MCF 10A (cell line): Measurements from ENCODE around the gene LIG4. TPM values are rescaled to one million over a fixed set of nuclear protein-coding genes. Genes with fewer than 3 reads are reported as not detected.
A peak's percentile ranks its signal among the peaks of the same experiment; 100 is the strongest.

Source experiments
- BruUV-seq: library from RNA; stranded (reverse); fragments of 400-500 nt; replicated peaks from 2 replicates; lab custom pipeline; 2021; lab: Mats Ljungman, UMichigan
- CTCF ChIA-PET: fragments of 300-600 bp; sonication (Branson Sonifier 250); formaldehyde crosslinking; extraction: SDS; loops from one replicate; lab custom pipeline; 2021; ENCODE audit warnings: antibody characterized with exemption, inconsistent platforms; lab: Yijun Ruan, JAX
- POLR2A ChIA-PET: fragments of 300-600, 350-650 bp; sonication (Branson Sonifier 250); formaldehyde crosslinking; extraction: SDS; loops from one replicate; lab custom pipeline; 2020; ENCODE audit warnings: antibody characterized with exemption, inconsistent platforms; lab: Yijun Ruan, JAX
- DNase-seq: peaks from one replicate; pipeline ENCODE4 v3.0.0-alpha.2; 2018; ENCODE audit not compliant: unreplicated experiment
- H3K27ac Mint-ChIP-seq: one replicate; pipeline ENCODE4 v1.8.0; 2022; ENCODE audit warnings: mild to moderate bottlenecking, low read depth, mixed read lengths; ENCODE audit not compliant: unreplicated experiment
- H3K27me3 Mint-ChIP-seq: one replicate; pipeline ENCODE4 v1.8.0; 2022; ENCODE audit warnings: mixed read lengths; ENCODE audit not compliant: insufficient read depth, unreplicated experiment
- H3K36me3 Mint-ChIP-seq: one replicate; pipeline ENCODE4 v1.8.0; 2022; ENCODE audit warnings: mild to moderate bottlenecking, moderate library complexity, mixed read lengths; ENCODE audit not compliant: insufficient read depth, unreplicated experiment
- H3K4me1 Mint-ChIP-seq: one replicate; pipeline ENCODE4 v1.8.0; 2022; ENCODE audit warnings: mixed read lengths; ENCODE audit not compliant: insufficient read depth, unreplicated experiment
- H3K4me3 Mint-ChIP-seq: one replicate; pipeline ENCODE4 v1.8.0; 2022; ENCODE audit warnings: mild to moderate bottlenecking, moderate library complexity, mixed read lengths; ENCODE audit not compliant: unreplicated experiment
- H3K9me3 Mint-ChIP-seq: one replicate; pipeline ENCODE4 v1.8.0; 2022; ENCODE audit warnings: mixed read lengths; ENCODE audit not compliant: unreplicated experiment
- intact Hi-C: fragments of 100-400 bp; cut with micrococcal nuclease; formaldehyde crosslinking; loops from 2 replicates; pipeline ENCODE4 v1.14.1; 2022
- total RNA-seq: library from RNA; stranded (reverse); gene quantifications from 2 replicates; pipeline ENCODE4 v1.2.3, GENCODE V29; 2022
- TF ChIP-seq, protein P1 (sequence below): fragments of 200-600 bp; IDR thresholded peaks from one replicate; pipeline ENCODE4 v1.8.0; 2022; ENCODE audit warnings: antibody characterized with exemption, mild to moderate bottlenecking; ENCODE audit not compliant: unreplicated experiment

Gene LIG4
- total RNA-seq, 1 experiment from 2014 or later, result 17.7 TPM

DNA sequence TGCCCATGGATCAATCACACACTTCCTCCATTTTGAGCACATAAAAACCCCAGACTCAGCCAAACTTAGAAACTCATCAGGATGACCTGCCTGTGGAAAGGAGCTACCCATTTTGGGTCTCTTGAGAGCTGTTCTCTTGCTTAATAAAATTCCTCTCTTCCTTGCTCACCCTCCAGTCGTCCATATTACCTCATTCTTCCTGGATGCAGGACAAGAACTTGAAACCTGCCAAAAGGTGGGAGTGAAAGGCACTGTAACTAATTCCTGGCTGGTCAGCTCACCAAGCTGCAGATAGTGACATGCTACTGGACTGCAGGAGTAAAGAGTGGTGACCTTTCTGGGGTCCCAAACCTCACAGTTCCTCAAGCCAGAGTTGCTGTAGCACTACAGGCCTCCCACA, 20.2 kb downstream of the LIG4 start:
- Mint-ChIP-seq H3K4me1 (peaks cover 6% of the 10 kb centered on the region), H3K9me3 (peaks cover 18% of the 10 kb centered on the region), H3K4me3 (no peak overlapping the region), H3K27me3 (no peaks in the 10 kb centered on the region), H3K36me3 (no peaks in the 10 kb centered on the region), H3K27ac (no peak overlapping the region)
- TF ChIP-seq, protein P1, sequence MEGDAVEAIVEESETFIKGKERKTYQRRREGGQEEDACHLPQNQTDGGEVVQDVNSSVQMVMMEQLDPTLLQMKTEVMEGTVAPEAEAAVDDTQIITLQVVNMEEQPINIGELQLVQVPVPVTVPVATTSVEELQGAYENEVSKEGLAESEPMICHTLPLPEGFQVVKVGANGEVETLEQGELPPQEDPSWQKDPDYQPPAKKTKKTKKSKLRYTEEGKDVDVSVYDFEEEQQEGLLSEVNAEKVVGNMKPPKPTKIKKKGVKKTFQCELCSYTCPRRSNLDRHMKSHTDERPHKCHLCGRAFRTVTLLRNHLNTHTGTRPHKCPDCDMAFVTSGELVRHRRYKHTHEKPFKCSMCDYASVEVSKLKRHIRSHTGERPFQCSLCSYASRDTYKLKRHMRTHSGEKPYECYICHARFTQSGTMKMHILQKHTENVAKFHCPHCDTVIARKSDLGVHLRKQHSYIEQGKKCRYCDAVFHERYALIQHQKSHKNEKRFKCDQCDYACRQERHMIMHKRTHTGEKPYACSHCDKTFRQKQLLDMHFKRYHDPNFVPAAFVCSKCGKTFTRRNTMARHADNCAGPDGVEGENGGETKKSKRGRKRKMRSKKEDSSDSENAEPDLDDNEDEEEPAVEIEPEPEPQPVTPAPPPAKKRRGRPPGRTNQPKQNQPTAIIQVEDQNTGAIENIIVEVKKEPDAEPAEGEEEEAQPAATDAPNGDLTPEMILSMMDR, result no peak
- intact Hi-C loops, result no loop called here
- ChIA-PET CTCF (interaction anchor here (1.0 kb wide), 1 partner anchor 989 kb away, joined by 5 read pairs; no protein-coding TSS in a partner anchor), POLR2A (no interaction called here)
- no TSS peak for BruUV-seq
- peak; percentile 7 for DNase-seq

DNA sequence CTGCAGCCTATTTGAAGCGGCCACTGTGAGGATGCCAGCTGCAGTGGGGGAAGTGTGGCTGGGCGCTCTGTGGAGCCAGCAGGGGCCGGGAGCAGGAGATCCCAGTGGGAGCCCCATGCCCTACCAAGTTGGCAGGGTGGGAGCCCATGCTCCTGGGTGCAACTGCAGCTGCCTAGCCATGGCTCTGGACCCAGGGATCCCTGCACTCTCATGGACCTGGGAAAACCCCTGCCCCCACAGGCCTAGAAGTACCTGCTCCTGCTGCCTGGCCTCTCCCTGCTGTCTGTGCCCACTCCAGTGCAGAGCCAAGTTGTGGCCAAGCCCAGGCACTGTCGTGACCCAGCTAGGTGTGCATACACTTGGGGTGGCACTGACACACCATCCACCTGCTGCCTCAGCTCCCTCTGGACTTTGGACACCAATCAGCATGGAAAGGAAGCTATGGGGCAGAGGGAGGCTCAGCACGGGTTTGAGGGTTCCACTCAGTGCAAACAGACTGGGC, 20.9 kb downstream of the LIG4 start:
- no TSS peak for BruUV-seq
- ChIA-PET POLR2A (interaction anchor here (0.7 kb wide), 1 partner anchor 19 kb away, joined by 3 read pairs; no protein-coding TSS in a partner anchor), CTCF (no interaction called here)
- no peak overlapping the region for H3K27ac Mint-ChIP-seq
- DNase-seq, result no peak
- H3K27me3 Mint-ChIP-seq, result no peaks in the 10 kb centered on the region
- H3K4me3 Mint-ChIP-seq, result no peak overlapping the region
- H3K36me3 Mint-ChIP-seq, result no peaks in the 10 kb centered on the region
- intact Hi-C loops, result no loop called here
- TF ChIP-seq, protein P1, result no peak
- H3K4me1 Mint-ChIP-seq, result peaks cover 6% of the 10 kb centered on the region
- H3K9me3 Mint-ChIP-seq, result peaks cover 18% of the 10 kb centered on the region

- no peak for DNase-seq
- ChIA-PET CTCF (no interaction called here), POLR2A (interaction anchor here (0.7 to 0.8 kb wide), 2 partner anchors 18 to 25 kb away, joined by 3 read pairs; partner anchors contain the start of gene ABHD13)
- TF ChIP-seq, protein P1, result no peak
- BruUV-seq, result no TSS peak
- intact Hi-C loops, result no loop called here
- Mint-ChIP-seq H3K27ac (no peak overlapping the region), H3K27me3 (no peaks in the 10 kb centered on the region), H3K36me3 (no peaks in the 10 kb centered on the region), H3K9me3 (peaks cover 18% of the 10 kb centered on the region), H3K4me1 (peaks cover 6% of the 10 kb centered on the region), H3K4me3 (no peak overlapping the region)
Measured at GRCh38 chr13:108193806-108194205, 21.5 kb downstream of the LIG4 start.

GRCh38 chr13:108190897-108191296, 24.4 kb downstream of the LIG4 start:
- Mint-ChIP-seq H3K4me3 (no peak overlapping the region), H3K27ac (no peak overlapping the region), H3K9me3 (peaks cover 18% of the 10 kb centered on the region), H3K27me3 (no peaks in the 10 kb centered on the region), H3K36me3 (no peaks in the 10 kb centered on the region), H3K4me1 (peaks cover 6% of the 10 kb centered on the region)
- no TSS peak for BruUV-seq
- ChIA-PET POLR2A (interaction anchor here (0.7 kb wide), 1 partner anchor 853 kb away, joined by 4 read pairs; no protein-coding TSS in a partner anchor), CTCF (interaction anchor here (0.7 to 2.3 kb wide), 2 partner anchors 36 to 296 kb away, joined by 3 to 11 read pairs; no protein-coding TSS in a partner anchor)
- TF ChIP-seq, protein P1, result no peak
- no peak for DNase-seq
- intact Hi-C loops, result no loop called here
